ENCODE results near the gene MRPL27. TPM values are rescaled to one million over a fixed set of nuclear protein-coding genes. Genes with fewer than 3 reads are reported as not detected.

MRPL27 gene
- total RNA-seq, 1 donor: 64.3 TPM

- DNase-seq (ENCODE audit: low read depth): peak; percentile 85
- H3K4me3 ChIP-seq (ENCODE audit: low read depth, low read length): peak overlapping the region; percentile 97
- no peak for TF ChIP-seq CTCF (IDR thresholded peaks at IDR 0.05; ENCODE audit: insufficient read depth, low read length)
Observed at GRCh38 chr17:50396261-50397110, 23.5 kb upstream of the MRPL27 start.

GRCh38 chr17:50394711-50395110, 21.7 kb upstream of the MRPL27 start:
- TF ChIP-seq CTCF (IDR thresholded peaks at IDR 0.05; ENCODE audit: insufficient read depth, low read length): no peak
- DNase-seq (ENCODE audit: low read depth): no peak
- H3K4me3 ChIP-seq (ENCODE audit: low read depth, low read length): peak overlapping the region; percentile 97

- TF ChIP-seq CTCF (IDR thresholded peaks at IDR 0.05; ENCODE audit: insufficient read depth, low read length): no peak
- H3K4me3 ChIP-seq (ENCODE audit: low read depth, low read length): no peak overlapping the region
- DNase-seq (ENCODE audit: low read depth): no peak
Observed at GRCh38 chr17:50393700-50394099, 20.7 kb upstream of the MRPL27 start.

- no peak for TF ChIP-seq CTCF (IDR thresholded peaks at IDR 0.05; ENCODE audit: insufficient read depth, low read length)
- DNase-seq (ENCODE audit: low read depth): no peak
- H3K4me3 ChIP-seq (ENCODE audit: low read depth, low read length): no peak overlapping the region
Observed at GRCh38 chr17:50392621-50393020, 19.6 kb upstream of the MRPL27 start.

GRCh38 chr17:50389534-50389933, 16.6 kb upstream of the MRPL27 start:
- no peak for TF ChIP-seq CTCF (IDR thresholded peaks at IDR 0.05; ENCODE audit: insufficient read depth, low read length)
- DNase-seq (ENCODE audit: low read depth): no peak
- no peak overlapping the region for H3K4me3 ChIP-seq (ENCODE audit: low read depth, low read length)

GRCh38 chr17:50388728-50389127, 15.7 kb upstream of the MRPL27 start:
- no peak for DNase-seq (ENCODE audit: low read depth)
- no peak overlapping the region for H3K4me3 ChIP-seq (ENCODE audit: low read depth, low read length)
- no peak for TF ChIP-seq CTCF (IDR thresholded peaks at IDR 0.05; ENCODE audit: insufficient read depth, low read length)

All from fibroblast of the aortic adventitia (primary cell).